HL-60 (cell line): ENCODE results near the gene NCSTN.

Experiments used
- CTCF ChIP-seq: IDR thresholded peaks from one replicate; pipeline ENCODE4 v1.5.1; 2011; ENCODE audit warnings: low read length, control low read depth, inconsistent platforms; ENCODE audit not compliant: insufficient read depth
- GABPA ChIP-seq: IDR thresholded peaks from 2 replicates; pipeline ENCODE4 v1.6.1; 2012; ENCODE audit warnings: low read depth
- POLR2AphosphoS5 ChIP-seq: IDR thresholded peaks from 2 replicates; pipeline ENCODE4 v1.6.1; 2012; ENCODE audit warnings: low read depth
- SPI1 ChIP-seq: IDR thresholded peaks from 2 replicates; pipeline ENCODE4 v1.6.1; 2012; ENCODE audit warnings: low read depth, mild to moderate bottlenecking, borderline replicate concordance

GRCh38 chr1:160362168-160362957 lies 19.2 kb downstream of the NCSTN start:
- TF ChIP-seq CTCF (no peak), POLR2AphosphoS5 (no peak), SPI1 (no peak), GABPA (no peak)
